DND-41 (cell line): Measurements from ENCODE around the gene SCYGR1.
A peak's percentile ranks its signal among the peaks of the same experiment; 100 is the strongest.
"Not testable (repeated sequence)": the region's sequence is repeated elsewhere in the genome, so short reads cannot be mapped to it uniquely, and the experiment has no call there.

Experiments used
- ATAC-seq: fragments of 200-7000 bp; cut with Tn5 transposase; 3 replicates; pipeline ENCODE4 v1.9.1; 2021; ENCODE audit warnings: low read depth; ENCODE audit not compliant: insufficient read depth
- DNase-seq: peaks from one replicate; pipeline ENCODE4 v3.0.0-alpha.2; 2020
- H2AFZ ChIP-seq: 2 replicates; pipeline ENCODE4 v1.6.0; 2012; ENCODE audit warnings: low read depth, low read length
- H3K27ac ChIP-seq: 2 replicates; pipeline ENCODE4 v1.5.1; 2012; ENCODE audit warnings: low read length, inconsistent platforms
- H3K27me3 ChIP-seq: fragments of 200-600 bp; sonication (generic); 2 replicates; pipeline ENCODE4 v1.6.0; 2012; ENCODE audit warnings: low read length, mild to moderate bottlenecking, inconsistent platforms; ENCODE audit not compliant: insufficient read depth, poor library complexity
- H3K36me3 ChIP-seq: 2 replicates; pipeline ENCODE4 v1.5.1; 2012; ENCODE audit warnings: low read length, inconsistent platforms; ENCODE audit not compliant: insufficient read depth
- H3K4me1 ChIP-seq: 2 replicates; pipeline ENCODE4 v1.5.1; 2012; ENCODE audit warnings: mild to moderate bottlenecking, low read length; ENCODE audit not compliant: insufficient read depth
- H3K4me2 ChIP-seq: 2 replicates; pipeline ENCODE4 v1.6.0; 2012; ENCODE audit warnings: mild to moderate bottlenecking, moderate library complexity, low read length, inconsistent platforms; ENCODE audit not compliant: insufficient read depth
- H3K4me3 ChIP-seq, 2 experiments: fragments of 200-600 bp in 1 of 2; shearing (Covaris generic) in 1 of 2; 2 replicates each; pipeline ENCODE4 v1.5.1; 2012 to 2016; ENCODE audit warnings: inconsistent platforms in 2 of 2, low read length in 2 of 2, mild to moderate bottlenecking in 2 of 2, low read depth in 1 of 2, moderate library complexity in 1 of 2
- H3K79me2 ChIP-seq: 2 replicates; pipeline ENCODE4 v1.6.0; 2012; ENCODE audit warnings: low read length, inconsistent platforms; ENCODE audit not compliant: insufficient read depth
- H3K9ac ChIP-seq: 2 replicates; pipeline ENCODE4 v1.6.0; 2012; ENCODE audit warnings: low read depth, mild to moderate bottlenecking, inconsistent platforms, low read length, moderate library complexity
- H3K9me3 ChIP-seq: 2 replicates; pipeline ENCODE4 v1.5.1; 2012; ENCODE audit warnings: low read length, moderate library complexity, mild to moderate bottlenecking, inconsistent platforms; ENCODE audit not compliant: insufficient read depth, severe bottlenecking
- H4K20me1 ChIP-seq: 2 replicates; pipeline ENCODE4 v1.6.0; 2012; ENCODE audit warnings: low read length; ENCODE audit not compliant: insufficient read depth
- EZH2 ChIP-seq: IDR thresholded peaks from 3 replicates; pipeline ENCODE4 v1.6.1; 2012; ENCODE audit warnings: borderline replicate concordance, low read depth, mild to moderate bottlenecking, moderate library complexity, low read length, inconsistent platforms; ENCODE audit not compliant: severe bottlenecking
- TF ChIP-seq, protein P1 (sequence below): IDR thresholded peaks from 2 replicates; pipeline ENCODE4 v1.5.1; 2012; ENCODE audit warnings: borderline replicate concordance, low read length, moderate library complexity, mild to moderate bottlenecking; ENCODE audit not compliant: poor library complexity, severe bottlenecking; ENCODE audit errors: extremely low read depth

The SCYGR1 gene, protein sequence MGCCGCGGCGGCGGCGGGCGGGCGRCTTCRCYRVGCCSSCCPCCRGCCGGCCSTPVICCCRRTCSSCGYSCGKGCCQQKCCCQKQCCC

DNA sequence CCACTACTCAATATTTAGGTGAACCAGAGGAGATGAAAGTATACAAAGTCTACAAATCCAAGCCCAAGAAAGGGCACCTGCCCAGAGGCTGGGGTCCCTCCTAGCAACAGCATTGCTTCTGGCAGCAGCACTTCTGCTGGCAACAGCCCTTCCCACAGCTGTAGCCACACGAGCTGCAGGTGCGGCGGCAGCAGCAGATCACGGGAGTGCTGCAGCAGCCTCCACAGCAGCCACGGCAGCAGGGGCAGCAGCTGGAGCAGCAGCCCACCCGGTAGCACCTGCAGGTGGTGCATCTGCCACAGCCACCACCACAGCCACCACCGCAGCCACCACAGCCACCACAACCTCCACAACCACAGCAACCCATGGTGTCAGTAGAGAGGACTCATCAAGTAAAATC, at the start of gene SCYGR1:
SCYGR1 (minus strand) TSS at position 367 of the 400 bp plus-strand sequence; CDS start at position 367, 0 bp downstream.
- H4K20me1 ChIP-seq, H3K9ac ChIP-seq, H3K36me3 ChIP-seq, H3K79me2 ChIP-seq, H3K9me3 ChIP-seq, H3K4me1 ChIP-seq, H3K4me2 ChIP-seq, H3K4me3 ChIP-seq, H2AFZ ChIP-seq, H3K27me3 ChIP-seq, H3K27ac ChIP-seq: not testable (repeated sequence)
- ATAC-seq (peak; percentile 29; the same call in 1 of the 3 replicates), DNase-seq (peak; percentile 19)

DNA sequence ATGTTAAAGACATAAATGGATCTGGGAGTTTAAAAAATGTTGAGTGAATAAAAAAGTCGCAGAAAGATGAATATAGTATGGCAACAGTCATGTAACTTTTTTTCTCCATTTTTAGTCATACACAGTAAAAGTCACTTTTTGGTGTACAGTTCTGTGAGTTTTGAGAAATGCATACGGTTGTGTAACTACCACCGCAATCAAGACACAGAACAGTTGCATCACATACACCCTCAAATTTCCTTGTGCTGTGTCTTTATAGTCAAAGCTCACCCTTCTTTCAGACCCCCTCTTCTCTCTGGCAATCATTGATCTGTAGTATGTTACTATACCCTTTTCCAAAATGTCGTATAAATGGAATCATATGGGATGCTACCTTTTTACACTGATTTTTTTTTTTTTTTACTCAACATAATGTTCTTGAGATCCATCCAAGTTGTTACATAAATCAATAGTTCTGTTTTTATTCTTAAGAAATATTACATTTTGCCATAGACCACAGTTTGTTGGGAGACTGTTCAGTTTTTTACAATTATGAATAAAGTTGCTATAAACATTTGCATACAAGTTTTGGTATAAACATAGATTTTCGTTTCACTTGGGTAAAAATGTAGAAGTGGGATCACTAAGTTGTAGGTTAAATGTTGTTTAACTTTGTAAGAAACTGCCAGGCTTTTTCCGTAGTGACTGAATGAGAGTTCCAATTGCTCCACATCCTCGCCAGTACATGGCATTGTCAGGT, 48.9 kb upstream of the SCYGR1 start:
- Histone ChIP-seq H3K9me3 (peaks cover 15% of the 10 kb centered on the region), H3K79me2 (no peaks in the 10 kb centered on the region), H4K20me1 (no peaks in the 10 kb centered on the region), H3K4me2 (no peak overlapping the region), H3K27ac (no peak overlapping the region), H3K4me3 (no peak overlapping the region), H3K9ac (no peak overlapping the region), H3K36me3 (no peaks in the 10 kb centered on the region), H3K4me1 (no peaks in the 10 kb centered on the region), H2AFZ (no peak overlapping the region), H3K27me3 (peaks cover 4% of the 10 kb centered on the region)
- no peak for ATAC-seq
- TF ChIP-seq EZH2: no peak
- TF ChIP-seq, protein P1, sequence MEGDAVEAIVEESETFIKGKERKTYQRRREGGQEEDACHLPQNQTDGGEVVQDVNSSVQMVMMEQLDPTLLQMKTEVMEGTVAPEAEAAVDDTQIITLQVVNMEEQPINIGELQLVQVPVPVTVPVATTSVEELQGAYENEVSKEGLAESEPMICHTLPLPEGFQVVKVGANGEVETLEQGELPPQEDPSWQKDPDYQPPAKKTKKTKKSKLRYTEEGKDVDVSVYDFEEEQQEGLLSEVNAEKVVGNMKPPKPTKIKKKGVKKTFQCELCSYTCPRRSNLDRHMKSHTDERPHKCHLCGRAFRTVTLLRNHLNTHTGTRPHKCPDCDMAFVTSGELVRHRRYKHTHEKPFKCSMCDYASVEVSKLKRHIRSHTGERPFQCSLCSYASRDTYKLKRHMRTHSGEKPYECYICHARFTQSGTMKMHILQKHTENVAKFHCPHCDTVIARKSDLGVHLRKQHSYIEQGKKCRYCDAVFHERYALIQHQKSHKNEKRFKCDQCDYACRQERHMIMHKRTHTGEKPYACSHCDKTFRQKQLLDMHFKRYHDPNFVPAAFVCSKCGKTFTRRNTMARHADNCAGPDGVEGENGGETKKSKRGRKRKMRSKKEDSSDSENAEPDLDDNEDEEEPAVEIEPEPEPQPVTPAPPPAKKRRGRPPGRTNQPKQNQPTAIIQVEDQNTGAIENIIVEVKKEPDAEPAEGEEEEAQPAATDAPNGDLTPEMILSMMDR: no peak
- DNase-seq: no peak

DNA sequence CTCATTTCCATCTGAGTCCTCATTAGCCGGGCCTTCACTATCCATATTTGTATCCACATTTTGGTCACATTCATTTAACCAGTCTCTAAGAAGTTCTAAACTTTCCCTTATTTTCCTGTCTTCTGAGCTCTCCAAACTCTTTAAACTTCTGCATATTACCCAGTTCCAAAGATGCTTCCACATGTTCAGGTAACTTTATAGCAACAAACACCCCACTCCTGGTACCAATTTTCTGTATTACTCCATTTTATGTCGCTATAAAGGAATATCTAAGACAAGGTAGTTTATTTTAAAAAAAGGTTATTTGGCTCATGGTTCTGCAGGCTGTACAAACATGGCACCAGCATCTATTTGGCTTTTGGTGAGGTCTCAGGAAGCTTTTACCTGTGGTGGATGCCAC, 45.4 kb upstream of the SCYGR1 start:
- Histone ChIP-seq H3K79me2 (no peaks in the 10 kb centered on the region), H3K27me3 (peaks cover 4% of the 10 kb centered on the region), H3K9ac (no peak overlapping the region), H2AFZ (no peak overlapping the region), H3K9me3 (peaks cover 15% of the 10 kb centered on the region), H3K4me1 (no peaks in the 10 kb centered on the region), H3K4me3 (no peak overlapping the region), H3K27ac (no peak overlapping the region), H4K20me1 (no peaks in the 10 kb centered on the region), H3K36me3 (no peaks in the 10 kb centered on the region), H3K4me2 (no peak overlapping the region)
- no peak for DNase-seq
- TF ChIP-seq, protein P1: no peak
- no peak for TF ChIP-seq EZH2
- ATAC-seq: no peak

DNA sequence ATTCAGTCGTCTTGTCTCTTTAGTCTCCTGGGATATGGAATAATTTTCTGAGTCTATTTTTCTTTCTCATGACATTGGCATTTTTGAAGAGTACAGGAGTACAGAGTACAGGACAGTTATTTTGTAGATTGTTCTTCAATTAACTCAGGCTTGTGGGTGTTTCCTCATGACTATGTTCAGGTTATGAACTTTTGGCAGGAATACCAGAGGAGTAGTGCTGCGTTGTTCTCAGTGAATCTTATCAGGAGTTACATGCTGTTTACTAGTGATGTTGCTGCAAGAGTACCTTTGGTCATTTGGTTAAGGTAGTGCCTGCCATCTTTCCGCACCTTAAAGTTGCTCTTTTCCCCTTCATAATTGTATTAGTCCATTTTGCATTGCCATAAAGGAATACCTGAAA, 42.9 kb upstream of the SCYGR1 start:
- no peak overlapping the region for H3K4me3 ChIP-seq
- no peaks in the 10 kb centered on the region for H3K4me1 ChIP-seq
- no peak overlapping the region for H3K9ac ChIP-seq
- H3K27me3 ChIP-seq: no peaks in the 10 kb centered on the region
- peaks cover 15% of the 10 kb centered on the region for H3K9me3 ChIP-seq
- H4K20me1 ChIP-seq: no peaks in the 10 kb centered on the region
- no peak for TF ChIP-seq EZH2
- TF ChIP-seq, protein P1: no peak
- no peaks in the 10 kb centered on the region for H3K79me2 ChIP-seq
- no peak overlapping the region for H2AFZ ChIP-seq
- H3K4me2 ChIP-seq: no peak overlapping the region
- H3K27ac ChIP-seq: no peak overlapping the region
- no peak for ATAC-seq
- no peak for DNase-seq
- H3K36me3 ChIP-seq: no peaks in the 10 kb centered on the region
